Stimulated activated memory B cell treated with anti-CD40 and anti-IgM and Interleukin-4, amounts not matched to agents 10 μg/mL and 1 μg/mL and 100 μg/mL, for 72 hours (primary cell): ENCODE results near the gene UBTF.
"Not testable (repeated sequence)": the region's sequence is repeated elsewhere in the genome, so short reads cannot be mapped to it uniquely, and the experiment has no call there.

Source experiments
- ATAC-seq: fragments of 150-1000 bp; cut with Tn5 transposase; 2 replicates; pipeline ENCODE4 v1.10.0; 2021
- H3K27ac Mint-ChIP-seq: one replicate; pipeline ENCODE4 v1.8.0; 2022; ENCODE audit warnings: mild to moderate bottlenecking, mixed read lengths
- H3K27me3 Mint-ChIP-seq: one replicate; pipeline ENCODE4 v1.8.0; 2022; ENCODE audit warnings: mixed read lengths
- H3K36me3 Mint-ChIP-seq: one replicate; pipeline ENCODE4 v1.8.0; 2022; ENCODE audit warnings: mixed read lengths
- H3K4me1 Mint-ChIP-seq: one replicate; pipeline ENCODE4 v1.8.0; 2022; ENCODE audit warnings: mixed read lengths
- H3K4me3 Mint-ChIP-seq: one replicate; pipeline ENCODE4 v1.8.0; 2022; ENCODE audit warnings: mild to moderate bottlenecking, moderate library complexity, mixed read lengths
- H3K9me3 Mint-ChIP-seq: one replicate; pipeline ENCODE4 v1.8.0; 2022; ENCODE audit warnings: mixed read lengths

UBTF gene

DNA sequence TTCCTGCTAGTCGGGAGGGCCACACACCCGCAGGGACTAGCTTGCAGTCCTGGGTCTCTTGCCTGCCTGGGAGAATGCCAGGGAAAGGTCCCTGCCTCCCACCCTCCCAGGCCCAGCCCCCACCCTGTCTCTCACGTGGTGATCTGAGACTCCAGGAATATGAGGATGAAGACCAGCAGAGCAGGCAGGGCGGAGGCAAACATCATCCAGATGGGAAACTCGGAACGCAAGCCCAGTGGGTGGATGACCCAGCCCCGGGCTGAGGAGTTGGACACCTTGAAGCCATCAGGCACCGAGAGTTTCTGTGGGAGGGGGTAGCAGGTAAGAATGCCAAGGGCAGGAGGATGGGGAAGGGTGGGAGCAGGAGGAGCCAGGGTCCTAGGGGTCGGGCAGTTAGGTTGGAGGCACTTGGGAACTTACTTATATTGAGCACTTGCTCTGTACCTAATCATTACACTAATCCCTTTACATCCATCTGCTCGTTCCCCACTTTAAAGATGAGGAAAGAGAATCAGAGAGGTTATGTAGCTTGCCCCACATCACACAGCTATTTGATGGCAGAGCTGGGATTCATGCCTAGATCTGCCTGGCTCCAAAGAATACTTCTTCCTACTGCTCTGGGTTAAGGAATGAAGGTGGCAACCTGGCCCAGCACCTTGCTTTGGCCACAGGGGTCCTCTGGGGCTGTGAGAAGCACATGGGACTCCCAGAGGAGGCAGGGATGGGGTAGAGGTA is 35.1 kb upstream of the UBTF start:
- Mint-ChIP-seq H3K4me3 (no peak overlapping the region), H3K4me1 (no peaks in the 10 kb centered on the region), H3K27me3 (peaks cover 14% of the 10 kb centered on the region), H3K9me3 (no peaks in the 10 kb centered on the region), H3K27ac (no peak overlapping the region), H3K36me3 (no peaks in the 10 kb centered on the region)
- no peak for ATAC-seq

DNA sequence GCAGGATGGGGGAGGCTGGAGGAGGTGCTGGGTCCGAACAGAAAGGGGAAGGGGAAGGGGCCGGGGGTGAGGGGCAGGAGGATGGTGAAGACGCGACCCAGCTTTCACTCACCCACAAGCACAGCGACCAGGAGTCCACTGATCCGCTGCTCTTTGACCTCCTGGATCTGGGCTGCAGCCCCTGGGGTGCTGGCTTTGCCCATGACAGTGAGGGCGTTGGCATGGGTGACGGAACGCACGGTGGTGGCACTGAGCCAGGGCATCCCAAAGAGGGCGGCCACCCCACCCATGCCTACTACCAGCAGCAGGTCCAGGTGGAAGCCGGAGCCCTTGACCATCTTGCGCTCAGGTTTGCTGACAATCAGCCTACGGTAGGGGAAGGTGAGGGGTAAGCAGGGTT is 33.5 kb upstream of the UBTF start:
- no peak overlapping the region for H3K27ac Mint-ChIP-seq
- no peaks in the 10 kb centered on the region for H3K9me3 Mint-ChIP-seq
- peaks cover 13% of the 10 kb centered on the region for H3K4me1 Mint-ChIP-seq
- ATAC-seq, result no peak
- peaks cover 14% of the 10 kb centered on the region for H3K27me3 Mint-ChIP-seq
- no peak overlapping the region for H3K4me3 Mint-ChIP-seq
- H3K36me3 Mint-ChIP-seq, result no peaks in the 10 kb centered on the region

DNA sequence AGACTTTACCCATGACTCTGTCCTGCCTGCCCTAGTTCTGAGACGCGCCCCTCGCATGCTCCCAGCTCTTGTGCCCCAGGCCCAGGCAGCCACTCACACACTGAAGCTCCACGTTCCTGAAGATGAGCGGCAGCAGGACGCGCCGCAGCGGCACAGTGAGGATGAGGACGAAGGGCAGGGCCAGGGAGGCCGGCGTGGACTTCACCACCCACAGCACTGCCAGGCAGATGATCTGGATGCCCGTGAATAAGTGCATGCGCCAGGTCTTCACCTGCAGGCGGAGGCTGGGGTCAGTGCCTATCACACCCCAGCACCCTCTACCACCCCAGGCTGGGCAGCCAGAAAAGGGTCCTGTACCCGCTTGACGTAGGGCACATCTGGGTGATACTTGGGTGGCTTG is 31.6 kb upstream of the UBTF start:
- H3K9me3 Mint-ChIP-seq, result no peaks in the 10 kb centered on the region
- H3K36me3 Mint-ChIP-seq, result no peaks in the 10 kb centered on the region
- H3K27me3 Mint-ChIP-seq, result peaks cover 14% of the 10 kb centered on the region
- H3K4me1 Mint-ChIP-seq, result peaks cover 33% of the 10 kb centered on the region
- no peak overlapping the region for H3K4me3 Mint-ChIP-seq
- no peak overlapping the region for H3K27ac Mint-ChIP-seq
- ATAC-seq, result no peak

DNA sequence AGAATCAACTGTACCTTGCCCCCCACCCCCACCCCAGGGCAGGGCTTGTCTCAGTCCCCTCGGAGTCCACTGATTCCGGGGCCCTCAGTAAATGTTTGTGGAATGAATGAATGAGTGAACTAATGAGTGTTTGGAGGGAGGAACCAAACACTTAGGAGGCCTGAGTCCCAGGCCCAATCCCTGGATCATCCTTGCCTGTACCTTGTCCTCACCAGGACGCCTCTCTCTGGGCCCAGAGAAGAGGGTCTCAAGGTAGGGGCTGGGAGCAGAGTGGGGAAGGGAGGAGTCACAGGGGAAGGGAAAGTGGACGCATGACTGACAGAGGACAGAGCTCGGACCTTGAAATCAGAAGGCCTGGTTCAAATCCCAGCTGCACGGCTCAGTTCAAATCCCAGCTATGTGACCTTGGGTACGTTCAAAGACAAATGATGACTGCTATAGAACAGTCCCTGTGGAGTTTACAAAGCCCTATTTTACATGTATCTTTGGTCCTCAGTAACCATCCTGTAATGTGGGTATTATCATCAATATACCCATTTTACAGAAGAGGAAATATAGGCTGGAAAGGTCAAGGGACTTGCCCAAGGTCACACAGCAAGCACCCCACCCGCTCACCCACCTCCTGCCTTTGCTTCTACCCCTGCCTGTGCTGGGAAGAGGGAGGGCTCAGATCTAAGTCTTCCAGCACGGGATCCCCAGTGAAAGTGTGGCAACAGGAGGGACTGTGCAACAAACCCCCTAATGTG is 30.2 kb upstream of the UBTF start:
- no peak for ATAC-seq
- peaks cover 5% of the 10 kb centered on the region for H3K27me3 Mint-ChIP-seq
- no peak overlapping the region for H3K4me3 Mint-ChIP-seq
- peaks cover 35% of the 10 kb centered on the region for H3K4me1 Mint-ChIP-seq
- no peaks in the 10 kb centered on the region for H3K36me3 Mint-ChIP-seq
- H3K27ac Mint-ChIP-seq, result peak overlapping the region; percentile 5
- no peaks in the 10 kb centered on the region for H3K9me3 Mint-ChIP-seq

DNA sequence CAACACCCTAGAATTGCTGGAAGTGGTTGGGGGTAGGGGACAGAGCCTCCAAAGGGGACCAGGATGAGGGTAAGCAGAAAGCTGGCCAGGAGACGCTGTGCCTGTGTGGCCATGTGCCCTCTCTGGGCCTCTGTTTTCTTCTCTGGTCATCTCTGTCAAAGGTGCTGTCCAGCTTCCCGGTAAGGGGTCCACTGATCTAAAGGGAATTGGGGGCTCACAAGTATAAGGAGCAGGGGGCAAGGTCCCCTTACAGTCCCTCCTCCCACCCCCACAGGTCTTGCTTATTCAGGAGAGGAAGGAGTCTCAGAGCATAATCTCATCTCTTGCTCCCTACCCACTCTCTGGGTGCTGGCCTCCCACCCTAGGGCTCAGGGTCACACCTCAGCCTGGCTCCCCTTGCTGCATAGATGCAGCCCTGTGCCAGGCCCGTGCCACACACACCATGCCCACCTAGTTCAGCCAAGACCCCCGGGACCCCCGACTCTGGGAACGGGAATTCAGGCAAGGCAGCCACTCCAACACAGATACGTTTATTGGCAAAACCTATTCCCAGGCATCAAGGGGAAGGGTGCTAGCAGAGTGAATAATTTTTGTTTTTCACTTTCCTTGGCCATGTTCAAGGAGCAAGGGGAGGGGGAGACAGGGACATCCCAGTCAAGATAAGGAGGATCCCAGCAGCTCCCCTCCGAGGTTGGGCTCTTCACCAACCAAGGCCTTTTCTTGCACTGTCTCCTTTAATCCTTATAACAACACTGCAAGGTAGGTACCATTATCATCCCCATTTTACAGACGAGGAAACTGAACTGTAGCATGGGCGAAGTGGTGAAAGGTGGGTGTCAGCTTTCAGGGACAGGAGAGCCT is 28.6 kb upstream of the UBTF start:
- ATAC-seq, result no peak
- H3K27ac Mint-ChIP-seq, result peak overlapping the region; percentile 73
- H3K27me3 Mint-ChIP-seq, result no peaks in the 10 kb centered on the region
- no peaks in the 10 kb centered on the region for H3K36me3 Mint-ChIP-seq
- no peaks in the 10 kb centered on the region for H3K9me3 Mint-ChIP-seq
- no peak overlapping the region for H3K4me3 Mint-ChIP-seq
- H3K4me1 Mint-ChIP-seq, result peaks cover 38% of the 10 kb centered on the region

DNA sequence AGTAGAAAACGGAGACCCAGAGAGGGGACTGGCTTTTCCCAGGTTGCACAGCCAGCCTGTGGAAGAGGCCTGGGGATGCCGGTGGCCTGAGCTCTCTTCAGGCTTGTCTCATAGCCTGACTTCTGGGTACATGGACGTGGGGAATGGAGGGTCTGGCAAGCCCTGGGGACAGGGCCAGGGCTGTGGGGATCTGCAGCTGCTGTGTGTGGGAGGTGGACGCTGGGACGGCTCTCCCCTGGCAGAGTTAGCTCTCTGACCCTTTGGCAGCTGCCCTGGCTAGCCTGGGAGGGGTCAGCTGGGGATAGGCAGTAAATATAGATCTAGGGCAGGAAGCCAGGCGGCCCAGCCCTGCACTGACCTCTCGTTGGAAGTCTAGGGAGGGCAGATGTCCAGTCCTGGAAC is 28.0 kb upstream of the UBTF start:
- H3K4me3 Mint-ChIP-seq, result no peak overlapping the region
- H3K27ac Mint-ChIP-seq, result peak overlapping the region; percentile 73
- peaks cover 44% of the 10 kb centered on the region for H3K4me1 Mint-ChIP-seq
- H3K9me3 Mint-ChIP-seq, result no peaks in the 10 kb centered on the region
- no peak for ATAC-seq
- H3K27me3 Mint-ChIP-seq, result no peaks in the 10 kb centered on the region
- no peaks in the 10 kb centered on the region for H3K36me3 Mint-ChIP-seq

DNA sequence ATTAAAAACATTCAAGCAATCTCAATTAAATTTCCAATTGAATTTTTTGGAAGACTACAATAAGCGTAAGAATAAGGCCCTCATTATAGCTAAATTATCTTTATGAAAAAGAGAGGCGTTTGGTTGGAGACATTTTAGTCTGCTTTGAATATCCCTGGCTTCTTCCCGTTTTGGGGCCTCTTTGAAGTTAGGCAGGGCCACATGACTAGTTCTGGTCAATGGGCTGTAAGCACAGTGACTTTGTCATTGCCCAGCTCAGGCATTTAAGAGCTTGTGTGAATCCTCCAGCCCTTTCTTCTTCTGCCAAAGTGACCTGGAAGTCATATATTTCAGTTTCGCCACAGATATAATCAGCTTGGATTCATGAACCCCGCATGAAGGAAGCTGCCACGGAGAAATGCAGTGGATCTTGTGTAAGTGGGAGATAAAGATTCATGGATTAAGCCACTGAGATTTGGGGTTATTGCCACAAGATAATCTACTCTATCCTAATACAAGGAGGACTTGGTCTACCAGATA is 21.7 kb upstream of the UBTF start:
- no peak for ATAC-seq
- no peaks in the 10 kb centered on the region for H3K36me3 Mint-ChIP-seq
- no peaks in the 10 kb centered on the region for H3K27me3 Mint-ChIP-seq
- no peaks in the 10 kb centered on the region for H3K9me3 Mint-ChIP-seq
- H3K4me1 Mint-ChIP-seq, result peaks cover 13% of the 10 kb centered on the region
- no peak overlapping the region for H3K4me3 Mint-ChIP-seq
- no peak overlapping the region for H3K27ac Mint-ChIP-seq

DNA sequence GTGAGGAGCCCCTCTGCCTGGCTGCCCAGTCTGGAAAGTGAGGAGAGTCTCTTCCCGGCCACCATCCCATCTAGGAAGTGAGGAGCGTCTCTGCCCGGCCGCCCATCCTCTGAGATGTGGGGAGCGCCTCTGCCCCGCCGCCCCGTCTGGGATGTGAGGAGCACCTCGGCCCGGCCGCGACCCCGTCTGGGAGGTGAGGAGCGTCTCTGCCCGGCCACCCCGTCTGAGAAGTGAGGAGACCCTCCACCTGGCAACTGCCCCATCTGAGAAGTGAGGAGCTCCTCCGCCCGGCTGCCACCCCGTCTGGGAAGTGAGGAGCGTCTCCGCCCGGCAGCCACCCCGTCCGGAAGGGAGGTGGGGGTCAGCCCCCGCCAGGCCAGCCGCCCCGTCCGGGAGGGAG is 18.4 kb upstream of the UBTF start:
- not testable (repeated sequence) for H3K9me3 Mint-ChIP-seq

DNA sequence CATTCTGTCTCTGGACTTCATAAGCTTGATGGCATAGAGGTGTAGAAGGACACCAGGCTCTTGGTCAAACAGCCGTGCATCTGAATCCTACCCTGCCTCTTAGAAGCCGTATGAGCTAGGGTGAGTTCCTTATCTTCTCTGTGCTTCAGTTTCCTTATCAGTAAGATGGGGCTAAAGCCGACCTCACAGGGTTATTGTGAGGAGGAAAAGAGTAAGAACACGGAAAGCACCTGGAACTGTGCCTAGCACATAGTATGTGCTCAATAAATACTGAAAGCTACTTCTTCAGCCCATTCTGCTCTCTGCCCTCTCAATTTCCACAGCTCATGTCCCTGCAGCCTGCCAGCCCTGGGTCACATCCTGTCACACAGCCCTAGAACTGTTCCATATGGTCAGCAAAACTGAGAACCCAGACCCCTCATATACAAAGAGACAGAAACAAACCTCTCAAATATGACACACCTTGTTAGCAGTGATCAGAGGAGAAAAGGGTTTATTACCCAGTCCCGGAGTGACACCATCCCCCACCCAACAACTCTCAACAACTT is 17.0 kb upstream of the UBTF start:
- Mint-ChIP-seq H3K27me3 (peaks cover 19% of the 10 kb centered on the region), H3K4me1 (peaks cover 13% of the 10 kb centered on the region), H3K4me3 (no peak overlapping the region), H3K27ac (no peak overlapping the region), H3K36me3 (no peaks in the 10 kb centered on the region), H3K9me3 (no peaks in the 10 kb centered on the region)
- ATAC-seq, result no peak

More for the DNA sequence above, 18.4 kb upstream of the UBTF start:
- not testable (repeated sequence) for H3K36me3 Mint-ChIP-seq, H3K4me3 Mint-ChIP-seq, ATAC-seq, H3K27ac Mint-ChIP-seq, H3K27me3 Mint-ChIP-seq
- peaks cover 18% of the 10 kb centered on the region for H3K4me1 Mint-ChIP-seq

DNA sequence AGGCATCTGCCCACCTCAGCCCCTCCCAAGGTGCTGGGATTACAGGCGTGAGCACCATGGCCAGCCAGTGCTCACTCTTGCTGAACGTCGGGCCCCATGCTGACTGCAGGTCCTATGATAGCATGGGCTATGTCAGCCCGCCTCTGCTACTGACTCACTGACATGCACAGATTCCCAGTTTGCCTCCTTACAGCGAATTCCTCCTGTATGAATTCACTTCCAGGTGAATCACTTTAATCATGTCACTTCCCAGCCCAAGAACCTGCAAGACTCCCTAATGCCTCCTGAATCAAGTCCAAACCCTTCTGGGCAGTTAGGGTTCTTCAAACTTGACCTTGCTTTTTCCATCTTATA is 16.1 kb upstream of the UBTF start:
- no peak for ATAC-seq
- Mint-ChIP-seq H3K27ac (no peak overlapping the region), H3K4me1 (peaks cover 13% of the 10 kb centered on the region), H3K27me3 (peaks cover 19% of the 10 kb centered on the region), H3K36me3 (no peaks in the 10 kb centered on the region), H3K9me3 (no peaks in the 10 kb centered on the region), H3K4me3 (no peak overlapping the region)

DNA sequence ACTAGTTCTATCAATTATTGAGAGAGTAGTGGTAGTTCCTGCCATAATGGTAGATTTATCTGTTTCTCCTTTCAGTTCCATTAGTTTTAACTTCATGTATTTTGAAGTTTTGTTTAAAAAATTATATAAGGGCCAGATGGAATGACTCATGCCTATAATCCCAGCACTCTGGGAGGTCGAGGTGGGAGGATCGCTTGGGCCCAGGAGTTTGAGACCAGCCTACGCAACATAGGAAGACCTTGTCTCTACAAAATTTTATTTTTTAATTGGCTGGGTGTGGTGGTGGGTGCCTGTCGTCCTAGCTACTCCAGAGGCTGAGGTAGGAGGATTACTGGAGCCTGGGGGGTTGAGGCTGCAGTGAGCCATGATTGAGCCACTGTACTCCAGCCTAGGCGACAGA is 14.1 kb upstream of the UBTF start:
- Mint-ChIP-seq H3K4me3 (no peak overlapping the region), H3K27ac (no peak overlapping the region), H3K4me1 (peaks cover 13% of the 10 kb centered on the region), H3K36me3 (no peaks in the 10 kb centered on the region), H3K27me3 (peaks cover 19% of the 10 kb centered on the region), H3K9me3 (no peaks in the 10 kb centered on the region)
- no peak for ATAC-seq

DNA sequence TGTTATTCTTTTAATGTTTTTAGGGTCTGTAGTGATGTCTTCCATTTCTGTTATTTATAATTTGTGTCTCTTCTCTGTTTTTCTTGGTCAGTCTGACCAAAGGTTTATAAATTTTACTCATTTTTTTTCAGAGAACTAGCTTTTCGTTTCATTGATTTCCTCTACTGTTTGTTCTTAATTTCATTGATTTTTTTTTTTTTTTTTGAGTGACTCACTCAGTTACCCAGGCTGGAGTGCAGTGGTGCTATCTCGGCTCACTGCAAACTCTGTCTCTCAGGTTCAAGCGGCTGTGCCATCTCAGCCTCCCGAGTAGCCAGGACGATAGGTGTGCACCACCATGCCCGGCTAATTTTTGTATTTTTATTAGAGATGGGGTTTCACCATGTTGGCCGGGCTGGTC is 12.6 kb upstream of the UBTF start:
- Mint-ChIP-seq H3K27me3 (peaks cover 19% of the 10 kb centered on the region), H3K9me3 (no peaks in the 10 kb centered on the region), H3K27ac (no peak overlapping the region), H3K36me3 (no peaks in the 10 kb centered on the region), H3K4me3 (no peak overlapping the region), H3K4me1 (peaks cover 13% of the 10 kb centered on the region)
- ATAC-seq, result no peak

DNA sequence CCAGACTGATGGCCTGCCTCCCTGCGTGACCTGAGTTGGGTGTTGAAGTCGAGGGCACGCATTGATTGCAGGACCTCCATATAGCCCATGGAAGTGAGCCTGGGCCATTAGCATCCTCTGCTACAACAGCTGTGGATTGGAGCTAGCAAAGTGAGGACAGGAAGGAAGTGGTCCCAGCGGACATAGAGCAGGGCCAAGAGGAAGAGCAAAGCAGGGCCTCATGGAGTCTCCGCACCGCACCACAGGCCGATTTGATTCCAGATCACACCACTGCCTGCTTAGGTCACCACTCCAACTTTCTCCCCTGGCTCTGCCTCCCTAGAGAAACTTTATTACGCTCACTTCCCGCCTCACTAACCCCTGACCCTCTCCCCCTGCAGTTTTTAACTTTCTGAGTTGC is 10.7 kb upstream of the UBTF start:
- no peak overlapping the region for H3K27ac Mint-ChIP-seq
- peaks cover 14% of the 10 kb centered on the region for H3K27me3 Mint-ChIP-seq
- H3K36me3 Mint-ChIP-seq, result no peaks in the 10 kb centered on the region
- no peak for ATAC-seq
- no peaks in the 10 kb centered on the region for H3K9me3 Mint-ChIP-seq
- H3K4me3 Mint-ChIP-seq, result no peak overlapping the region
- peaks cover 5% of the 10 kb centered on the region for H3K4me1 Mint-ChIP-seq

DNA sequence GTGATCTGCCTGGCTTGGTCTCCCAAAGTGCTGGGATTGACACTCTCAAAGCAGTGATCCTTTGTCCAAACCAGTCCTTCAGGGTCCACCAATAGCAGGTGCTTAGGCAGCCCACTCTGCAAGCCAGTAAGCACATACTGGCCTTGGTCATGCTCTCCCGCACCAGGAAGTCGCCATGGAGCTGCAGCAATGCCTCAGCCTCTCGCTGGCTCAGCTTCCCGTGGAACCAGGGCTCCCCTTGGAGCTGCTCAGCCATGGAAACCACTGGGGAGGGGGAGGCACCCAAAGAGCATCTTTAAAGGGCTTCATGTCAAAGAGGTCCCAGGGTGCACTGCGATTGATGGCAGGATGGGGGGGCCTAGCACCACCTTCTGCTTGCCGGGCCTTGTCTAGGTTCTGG is 9.6 kb upstream of the UBTF start:
- no peak overlapping the region for H3K4me3 Mint-ChIP-seq
- no peaks in the 10 kb centered on the region for H3K9me3 Mint-ChIP-seq
- no peaks in the 10 kb centered on the region for H3K36me3 Mint-ChIP-seq
- H3K27me3 Mint-ChIP-seq, result peaks cover 10% of the 10 kb centered on the region
- no peaks in the 10 kb centered on the region for H3K4me1 Mint-ChIP-seq
- no peak for ATAC-seq
- no peak overlapping the region for H3K27ac Mint-ChIP-seq

DNA sequence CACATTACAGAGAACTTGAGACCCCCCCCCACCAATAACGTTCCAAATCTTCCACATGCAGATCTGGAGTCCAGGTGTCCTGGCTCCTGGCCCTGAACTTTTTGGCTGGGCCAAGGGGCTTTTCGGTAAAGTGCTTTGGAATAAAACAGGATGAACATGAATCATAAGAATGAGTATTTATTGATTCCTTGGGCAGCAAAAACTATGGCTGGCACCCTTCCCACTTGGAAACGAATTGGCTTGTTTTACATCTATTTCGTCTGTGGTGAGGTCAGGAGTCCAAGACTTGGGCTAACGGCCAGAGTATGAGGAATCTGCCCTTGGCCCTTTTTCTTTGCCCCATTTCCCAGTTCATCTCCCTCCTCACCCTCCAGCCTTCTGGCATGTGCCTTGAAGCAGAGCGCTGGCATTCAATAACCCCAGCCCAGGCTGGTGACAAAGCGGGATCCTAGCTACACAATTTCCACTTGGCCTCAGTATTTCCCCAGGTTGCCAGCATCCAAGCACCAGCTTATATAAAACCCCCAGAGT is 4.1 kb upstream of the UBTF start:
- no peak for ATAC-seq
- Mint-ChIP-seq H3K36me3 (no peaks in the 10 kb centered on the region), H3K4me1 (peaks cover 8% of the 10 kb centered on the region), H3K4me3 (no peak overlapping the region), H3K27me3 (no peaks in the 10 kb centered on the region), H3K27ac (no peak overlapping the region), H3K9me3 (no peaks in the 10 kb centered on the region)
